K562 (cell line): ENCODE results near the gene NCKAP1. TPM values are rescaled to one million over a fixed set of nuclear protein-coding genes. Genes with fewer than 3 reads are reported as not detected.

ENCODE experiments used
- ATAC-seq: fragments of 200-7000 bp; cut with Tn5 transposase; 3 replicates; pipeline ENCODE4 v1.9.1; 2020; ENCODE audit warnings: moderate library complexity
- BruUV-seq: library from RNA; stranded (reverse); fragments of 400-500 nt; replicated peaks from 2 replicates; lab custom pipeline; 2021; lab: Mats Ljungman, UMichigan
- CTCF ChIA-PET: fragments of 300-600 bp; formaldehyde crosslinking; extraction: SDS; loops from one replicate; lab custom pipeline; 2021; ENCODE audit warnings: low intra/inter-chr PET ratio; lab: Yijun Ruan, JAX
- POLR2A ChIA-PET: fragments of 300-600, 350-650 bp; sonication (Branson Sonifier 250); formaldehyde crosslinking; extraction: SDS; loops from one replicate; lab custom pipeline; 2021; ENCODE audit warnings: antibody characterized with exemption, inconsistent platforms; lab: Yijun Ruan, JAX
- DNase-seq, 4 experiments: peaks; one replicate each; pipeline versions ENCODE4 v3.0.0 to v3.0.0-alpha.2; 2011 to 2018; ENCODE audit warnings: low spot score in 3 of 4, mixed read lengths in 3 of 4; ENCODE audit errors: extremely low read depth in 1 of 4
- FAIRE-seq: peaks from 2 replicates; lab custom pipeline; 2011; peaks lifted over from hg19 to GRCh38; lab: Jason Lieb, UNC
- H2AFZ ChIP-seq: 2 replicates; pipeline ENCODE4 v1.6.0; 2011; ENCODE audit warnings: low read depth, low read length, control low read depth, inconsistent platforms
- H3K27ac ChIP-seq: fragments of 200-600 bp; 3 replicates; pipeline ENCODE4 v1.8.0; 2011; ENCODE audit warnings: low read depth, mild to moderate bottlenecking, control low read depth, inconsistent platforms, low read length, moderate library complexity, mixed read lengths; ENCODE audit errors: extremely low read depth
- H3K27me3 ChIP-seq, 2 experiments: fragments of 300-600 bp in 1 of 2; 2 replicates in 1 of 2; 3 replicates in 1 of 2; pipeline versions ENCODE4 v1.6.0 to v1.8.0; 2011; ENCODE audit warnings: inconsistent platforms in 2 of 2, low read length in 2 of 2, mild to moderate bottlenecking in 1 of 2, mixed read lengths in 1 of 2, moderate library complexity in 1 of 2; ENCODE audit not compliant: control insufficient read depth in 2 of 2, insufficient read depth in 2 of 2
- H3K36me3 ChIP-seq: fragments of 300-600 bp; 3 replicates; pipeline ENCODE4 v1.8.0; 2011; ENCODE audit warnings: mild to moderate bottlenecking, low read length, inconsistent platforms; ENCODE audit not compliant: control insufficient read depth, insufficient read depth
- H3K4me1 ChIP-seq, 2 experiments: fragments of 200-600 bp in 1 of 2; replicated peaks in 1 of 2; 2 replicates in 1 of 2; 3 replicates in 1 of 2; pipeline versions ENCODE4 v1.5.1 to v1.8.0; 2011; ENCODE audit warnings: inconsistent platforms in 2 of 2, low read length in 2 of 2, mild to moderate bottlenecking in 1 of 2, mixed read lengths in 1 of 2, moderate library complexity in 1 of 2; ENCODE audit not compliant: control insufficient read depth in 2 of 2, insufficient read depth in 2 of 2
- H3K4me2 ChIP-seq: 2 replicates; pipeline ENCODE4 v1.6.1; 2011; ENCODE audit warnings: low read length, control low read depth, inconsistent platforms, mixed read lengths; ENCODE audit not compliant: insufficient read depth
- H3K4me3 ChIP-seq: fragments of 200-600 bp; sonication (generic), shearing (Covaris generic); 2 replicates; pipeline ENCODE4 v1.5.1; 2016; ENCODE audit warnings: control low read depth, inconsistent platforms
- H3K79me2 ChIP-seq: fragments of 200-600 bp; 3 replicates; pipeline ENCODE4 v1.8.0; 2011; ENCODE audit warnings: low read length, inconsistent platforms; ENCODE audit not compliant: control insufficient read depth, insufficient read depth
- H3K9ac ChIP-seq, 2 experiments: 2 replicates each; pipeline versions ENCODE4 v1.6.0 to v1.6.1; 2011; ENCODE audit warnings: low read depth in 2 of 2, low read length in 2 of 2, control low read depth in 1 of 2, inconsistent platforms in 1 of 2, mild to moderate bottlenecking in 1 of 2, mixed read lengths in 1 of 2; ENCODE audit not compliant: insufficient read depth in 1 of 2
- H3K9me1 ChIP-seq: one replicate; pipeline ENCODE4 v1.6.0; 2011; ENCODE audit warnings: inconsistent platforms, mild to moderate bottlenecking, low read length, moderate library complexity; ENCODE audit not compliant: control insufficient read depth, insufficient read depth
- H3K9me3 ChIP-seq: replicated peaks from 2 replicates; pipeline ENCODE4 v1.5.1; 2011; ENCODE audit warnings: low read depth, low read length, inconsistent platforms; ENCODE audit not compliant: control insufficient read depth, insufficient read depth
- H4K20me1 ChIP-seq: replicated peaks from 2 replicates; pipeline ENCODE4 v1.6.1; 2011; ENCODE audit warnings: low read length, inconsistent platforms, mixed read lengths; ENCODE audit not compliant: control insufficient read depth, insufficient read depth
- ARID2 ChIP-seq: fragments of 450-650 bp; IDR thresholded peaks from 2 replicates; pipeline ENCODE4 v1.6.1; 2017; ENCODE audit warnings: antibody characterized with exemption, mild to moderate bottlenecking
- CEBPG ChIP-seq, 3 experiments: fragments of 200-800 bp in 1 of 3; sonication (Bioruptor generic) in 1 of 3; sonication (generic) in 1 of 3; formaldehyde crosslinking in 1 of 3; IDR thresholded peaks in 2 of 3; conservative IDR thresholded peaks in 1 of 3; 2 replicates each; pipeline versions ENCODE4 v1.6.1 to v1.8.0; 2016 to 2022; ENCODE audit warnings: missing compliant biosample characterization in 2 of 3, missing genetic modification characterization in 2 of 3, mild to moderate bottlenecking in 1 of 3, missing genetic modification reagents in 1 of 3
- MBD1 ChIP-seq: fragments of 250-450 bp; sonication (Bioruptor Pico); IDR thresholded peaks from 2 replicates; pipeline ENCODE4 v1.8.0; 2022; ENCODE audit warnings: inconsistent platforms
- MTF1 ChIP-seq: fragments of 250-450 bp; sonication (Bioruptor Pico); IDR thresholded peaks from 2 replicates; pipeline ENCODE4 v1.9.0; 2021; ENCODE audit warnings: moderate library complexity, mild to moderate bottlenecking, inconsistent platforms, borderline replicate concordance
- NFRKB ChIP-seq: fragments of 450-650 bp; IDR thresholded peaks from 2 replicates; pipeline ENCODE4 v1.6.1; 2016; ENCODE audit warnings: low read depth
- SLC30A9 ChIP-seq: fragments of 250-450 bp; sonication (Bioruptor Pico); IDR thresholded peaks from 2 replicates; pipeline ENCODE4 v1.8.0; 2022; ENCODE audit warnings: mild to moderate bottlenecking, moderate library complexity
- SMAD1 ChIP-seq: fragments of 150-350 bp; IDR thresholded peaks from 2 replicates; pipeline ENCODE4 v1.6.1; 2014; ENCODE audit warnings: low read length, low read depth; ENCODE audit not compliant: partially characterized antibody
- TRIM28 ChIP-seq: fragments of 450-650 bp; IDR thresholded peaks from 2 replicates; pipeline ENCODE4 v1.6.1; 2017
- ZNF785 ChIP-seq: fragments of 250-450 bp; sonication (Bioruptor Pico); IDR thresholded peaks from 2 replicates; pipeline ENCODE4 v1.4.0; 2020; ENCODE audit warnings: mild to moderate bottlenecking
- WGBS: fragments of 100-300 bp; shearing (Covaris generic); methylation state at CpG from one replicate; pipeline ENCODE4 v1.1.6; 2016; ENCODE audit warnings: low coverage, mixed read lengths; ENCODE audit not compliant: insufficient coverage; ENCODE audit errors: missing lambda C conversion rate; 5-methylcytosine and 5-hydroxymethylcytosine counted together
- in situ Hi-C: fragments of 300-500 bp; cut with MboI; formaldehyde crosslinking; loops from 4 replicates; pipeline ENCODE4 v1.15.0; 2018; ENCODE audit warnings: inconsistent platforms, mixed read lengths
- intact Hi-C: fragments of 100-400 bp; cut with micrococcal nuclease; formaldehyde crosslinking; loops from 2 replicates; pipeline ENCODE4 v1.14.2; 2022
- polyA plus RNA-seq, 8 experiments: library from polyadenylated mRNA; depleted of rRNA in 4 of 8; stranded (reverse) in 5 of 8; unstranded in 3 of 8; fragments of >200 nt; fragmentation: Nextera tagmentation in 2 of 8; fragmentation: Illumina TruSeq in 1 of 8; extraction: Ambion mirVana in 2 of 8; extraction: Trizol in 1 of 8; gene quantifications; 2 replicates each; pipeline versions ENCODE4 v1.2.1 to v1.2.3, GENCODE V29; 2011 to 2014; ENCODE audit warnings: inconsistent platforms in 1 of 8, missing spikeins in 1 of 8
- total RNA-seq, 7 experiments: library from RNA; depleted of rRNA in 6 of 7; stranded (reverse); fragments of >200 nt in 6 of 7; fragmentation: Illumina TruSeq in 2 of 7; extraction: Trizol in 2 of 7; gene quantifications; 2 replicates each; pipeline versions ENCODE4 v1.2.1 to v1.2.3, GENCODE V29; 2011 to 2021; ENCODE audit warnings: low replicate concordance in 1 of 7
- TF ChIP-seq, protein P1 (sequence below): fragments of 250-450 bp; sonication (Bioruptor Pico); IDR thresholded peaks from 2 replicates; pipeline ENCODE4 v1.8.0; 2021; ENCODE audit warnings: mild to moderate bottlenecking, moderate library complexity
- TF ChIP-seq, protein P2 (sequence below): fragments of 450-650 bp; IDR thresholded peaks from 2 replicates; pipeline ENCODE4 v1.6.1; 2016
- TF ChIP-seq, protein P3 (sequence below): sonication (generic); formaldehyde crosslinking; IDR thresholded peaks from 2 replicates; pipeline ENCODE4 v1.8.1; 2023; ENCODE audit warnings: mild to moderate bottlenecking, missing genetic modification reagents, moderate library complexity
- TF ChIP-seq, protein P4 (sequence below): fragments of 250-450 bp; sonication (Bioruptor Pico); IDR thresholded peaks from 2 replicates; pipeline ENCODE4 v1.5.1; 2021; ENCODE audit warnings: mild to moderate bottlenecking

The NCKAP1 gene
- total and polyA plus RNA-seq, 9 of the 15 experiments (the other 6 are each of a cell fraction or from before 2014, with no cell fraction given), result 34.0 to 153 (median 88.7) TPM

DNA sequence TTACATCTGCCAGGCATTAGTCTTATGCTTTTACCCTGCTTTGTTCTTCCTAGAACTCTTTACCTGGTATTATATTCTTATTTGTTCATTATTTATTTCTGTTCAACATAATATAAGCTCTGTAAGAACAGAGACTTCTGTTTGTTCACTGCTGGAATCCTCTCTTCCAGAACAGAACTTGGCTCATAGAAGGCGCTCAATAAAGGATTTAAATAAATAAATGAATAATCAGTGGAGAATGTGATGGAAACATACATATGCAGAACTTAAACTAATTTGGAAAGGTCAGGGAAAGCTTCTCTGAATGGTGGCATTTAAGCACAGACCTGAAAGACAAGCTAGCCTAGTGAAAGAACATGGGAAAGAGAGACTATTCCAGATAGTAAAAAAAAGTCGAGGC is 24.3 kb downstream of the NCKAP1 start:
- Histone ChIP-seq H3K4me1 (peaks cover 5 to 34% of the 10 kb centered on the region in 2 experiments; a peak in 4 of 5 replicates), H3K4me3 (no peak overlapping the region), H3K79me2 (peaks cover 97% of the 10 kb centered on the region), H3K4me2 (no peak overlapping the region), H3K9ac (no peak overlapping the region), H4K20me1 (peaks cover 17% of the 10 kb centered on the region), H3K27ac (no peak overlapping the region), H3K36me3 (peaks cover 28% of the 10 kb centered on the region), H2AFZ (no peak overlapping the region), H3K9me3 (no peaks in the 10 kb centered on the region), H3K9me1 (no peaks in the 10 kb centered on the region), H3K27me3 (no peaks in the 10 kb centered on the region)
- POLR2A ChIA-PET, result interaction anchor here (0.6 to 3.2 kb wide), 14 partner anchors 9 to 66 kb away, joined by 3 to 13 read pairs (median 4); partner anchors contain the start of gene NCKAP1
- FAIRE-seq (no peak), DNase-seq (no peak), ATAC-seq (no peak)
- CTCF ChIA-PET, result no interaction called here
- in situ Hi-C loops, result no loop called here
- no TSS peak for BruUV-seq
- intact Hi-C loops, result no loop called here
- WGBS, result 82% methylated on average over 2 of the region's 2 CpGs
- TF ChIP-seq TRIM28 (no peak), ARID2 (no peak), MBD1 (CRISPR knock-in tag) (no peak), ZNF785 (CRISPR knock-in tag) (no peak), MTF1 (CRISPR knock-in tag) (no peak), CEBPG (CRISPR knock-in tag; IDR thresholded peaks at IDR 0.05) (no peak), CEBPG (tag; conservative IDR thresholded peaks at IDR 0.05 in 1 of 2, IDR thresholded peaks at IDR 0.05 in 1 of 2) (no peak), NFRKB (no peak), SMAD1 (no peak), SLC30A9 (no peak)
- TF ChIP-seq, protein P1, sequence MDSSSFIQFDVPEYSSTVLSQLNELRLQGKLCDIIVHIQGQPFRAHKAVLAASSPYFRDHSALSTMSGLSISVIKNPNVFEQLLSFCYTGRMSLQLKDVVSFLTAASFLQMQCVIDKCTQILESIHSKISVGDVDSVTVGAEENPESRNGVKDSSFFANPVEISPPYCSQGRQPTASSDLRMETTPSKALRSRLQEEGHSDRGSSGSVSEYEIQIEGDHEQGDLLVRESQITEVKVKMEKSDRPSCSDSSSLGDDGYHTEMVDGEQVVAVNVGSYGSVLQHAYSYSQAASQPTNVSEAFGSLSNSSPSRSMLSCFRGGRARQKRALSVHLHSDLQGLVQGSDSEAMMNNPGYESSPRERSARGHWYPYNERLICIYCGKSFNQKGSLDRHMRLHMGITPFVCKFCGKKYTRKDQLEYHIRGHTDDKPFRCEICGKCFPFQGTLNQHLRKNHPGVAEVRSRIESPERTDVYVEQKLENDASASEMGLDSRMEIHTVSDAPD, result no peak
- TF ChIP-seq, protein P2, sequence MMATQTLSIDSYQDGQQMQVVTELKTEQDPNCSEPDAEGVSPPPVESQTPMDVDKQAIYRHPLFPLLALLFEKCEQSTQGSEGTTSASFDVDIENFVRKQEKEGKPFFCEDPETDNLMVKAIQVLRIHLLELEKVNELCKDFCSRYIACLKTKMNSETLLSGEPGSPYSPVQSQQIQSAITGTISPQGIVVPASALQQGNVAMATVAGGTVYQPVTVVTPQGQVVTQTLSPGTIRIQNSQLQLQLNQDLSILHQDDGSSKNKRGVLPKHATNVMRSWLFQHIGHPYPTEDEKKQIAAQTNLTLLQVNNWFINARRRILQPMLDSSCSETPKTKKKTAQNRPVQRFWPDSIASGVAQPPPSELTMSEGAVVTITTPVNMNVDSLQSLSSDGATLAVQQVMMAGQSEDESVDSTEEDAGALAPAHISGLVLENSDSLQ, result no peak
- TF ChIP-seq, protein P3, sequence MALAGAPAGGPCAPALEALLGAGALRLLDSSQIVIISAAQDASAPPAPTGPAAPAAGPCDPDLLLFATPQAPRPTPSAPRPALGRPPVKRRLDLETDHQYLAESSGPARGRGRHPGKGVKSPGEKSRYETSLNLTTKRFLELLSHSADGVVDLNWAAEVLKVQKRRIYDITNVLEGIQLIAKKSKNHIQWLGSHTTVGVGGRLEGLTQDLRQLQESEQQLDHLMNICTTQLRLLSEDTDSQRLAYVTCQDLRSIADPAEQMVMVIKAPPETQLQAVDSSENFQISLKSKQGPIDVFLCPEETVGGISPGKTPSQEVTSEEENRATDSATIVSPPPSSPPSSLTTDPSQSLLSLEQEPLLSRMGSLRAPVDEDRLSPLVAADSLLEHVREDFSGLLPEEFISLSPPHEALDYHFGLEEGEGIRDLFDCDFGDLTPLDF (CRISPR knock-in tag), result no peak
- TF ChIP-seq, protein P4, sequence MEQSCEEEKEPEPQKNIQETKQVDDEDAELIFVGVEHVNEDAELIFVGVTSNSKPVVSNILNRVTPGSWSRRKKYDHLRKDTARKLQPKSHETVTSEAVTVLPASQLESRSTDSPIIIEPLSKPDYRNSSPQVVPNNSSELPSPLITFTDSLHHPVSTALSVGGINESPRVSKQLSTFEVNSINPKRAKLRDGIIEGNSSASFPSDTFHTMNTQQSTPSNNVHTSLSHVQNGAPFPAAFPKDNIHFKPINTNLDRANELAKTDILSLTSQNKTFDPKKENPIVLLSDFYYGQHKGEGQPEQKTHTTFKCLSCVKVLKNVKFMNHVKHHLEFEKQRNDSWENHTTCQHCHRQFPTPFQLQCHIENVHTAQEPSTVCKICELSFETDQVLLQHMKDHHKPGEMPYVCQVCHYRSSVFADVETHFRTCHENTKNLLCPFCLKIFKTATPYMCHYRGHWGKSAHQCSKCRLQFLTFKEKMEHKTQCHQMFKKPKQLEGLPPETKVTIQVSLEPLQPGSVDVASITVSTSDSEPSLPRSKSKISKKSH (CRISPR knock-in tag), result no peak
